Ureter (tissue), 1 donor: ENCODE measurements around the gene B4GALT5. TPM values are rescaled to one million over a fixed set of nuclear protein-coding genes. Genes with fewer than 3 reads are reported as not detected.
"Not testable (repeated sequence)": the region's sequence is repeated elsewhere in the genome, so short reads cannot be mapped to it uniquely, and the experiment has no call there.

ENCODE experiments used
- DNase-seq: peaks from one replicate; pipeline ENCODE4 v3.0.0-alpha.2; 2020; ENCODE audit warnings: low spot score
- total RNA-seq: library from RNA; stranded (reverse); gene quantifications from one replicate; pipeline ENCODE4 v1.2.4, GENCODE V29; 2023
- donor health status: DM: yes; HTN: yes; CAD: no.

B4GALT5 gene
- total RNA-seq, 1 donor from 2014 or later: 40.9 TPM

- DNase-seq: no peak
Observed at GRCh38 chr20:49679634-49680033, 34.0 kb downstream of the B4GALT5 start.

- no peak for DNase-seq
Observed at GRCh38 chr20:49677777-49678758, 35.6 kb downstream of the B4GALT5 start.

- no peak for DNase-seq
Observed at GRCh38 chr20:49676581-49677291, 36.9 kb downstream of the B4GALT5 start.

- no peak for DNase-seq
Observed at GRCh38 chr20:49675368-49676151, 38.1 kb downstream of the B4GALT5 start.

GRCh38 chr20:49674383-49675352, 39.0 kb downstream of the B4GALT5 start:
- no peak for DNase-seq

- DNase-seq: no peak
Observed at GRCh38 chr20:49672096-49672664, 41.5 kb downstream of the B4GALT5 start.

GRCh38 chr20:49671433-49671832, 42.2 kb downstream of the B4GALT5 start:
- no peak for DNase-seq

- no peak for DNase-seq
Observed at GRCh38 chr20:49669601-49670189, 44.0 kb downstream of the B4GALT5 start.

GRCh38 chr20:49668878-49669195, 44.8 kb downstream of the B4GALT5 start:
- not testable (repeated sequence) for DNase-seq

GRCh38 chr20:49668181-49668877, 45.3 kb downstream of the B4GALT5 start:
- no peak for DNase-seq

GRCh38 chr20:49666911-49667310, 46.8 kb downstream of the B4GALT5 start:
- no peak for DNase-seq

GRCh38 chr20:49665796-49666195, 47.9 kb downstream of the B4GALT5 start:
- DNase-seq: no peak

GRCh38 chr20:49664612-49665313, 48.9 kb downstream of the B4GALT5 start:
- DNase-seq: no peak

GRCh38 chr20:49663112-49663511, 50.6 kb downstream of the B4GALT5 start:
- DNase-seq: no peak

GRCh38 chr20:49661560-49662329, 51.9 kb downstream of the B4GALT5 start:
- no peak for DNase-seq

GRCh38 chr20:49660912-49661311, 52.8 kb downstream of the B4GALT5 start:
- no peak for DNase-seq

- DNase-seq: no peak
Observed at GRCh38 chr20:49659056-49659455, 54.6 kb downstream of the B4GALT5 start.

GRCh38 chr20:49658508-49658907, 55.2 kb downstream of the B4GALT5 start:
- DNase-seq: no peak
